Measurements from ENCODE around the gene ERC1. TPM values are rescaled to one million over a fixed set of nuclear protein-coding genes. Genes with fewer than 3 reads are reported as not detected.
A peak's percentile ranks its signal among the peaks of the same experiment; 100 is the strongest.

ERC1 gene
- total RNA-seq, 4 donors from 2014 or later: 50.0 to 88.1 (median 59.7) TPM

DNA sequence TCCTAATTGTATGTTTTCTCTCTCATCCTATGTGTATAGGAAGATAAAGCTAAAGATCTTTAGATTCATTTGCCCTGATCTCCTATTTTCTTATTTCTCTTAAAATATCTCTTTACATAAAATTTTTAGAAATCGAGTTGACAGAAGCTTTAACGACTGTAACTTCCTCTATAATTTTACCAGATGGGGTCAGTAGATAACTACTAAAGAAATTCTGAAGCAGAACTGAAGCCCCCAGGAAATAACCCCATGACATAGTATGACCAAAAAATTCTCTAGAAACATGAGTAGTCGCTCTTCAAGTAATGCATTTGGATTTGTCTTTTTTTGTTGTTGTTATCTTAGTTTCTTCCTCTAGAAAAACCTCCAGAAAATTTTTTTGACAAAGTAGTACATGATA is 288.0 kb downstream of the ERC1 start:
- 57% methylated on average over 3 of the region's 3 CpGs for WGBS
- no peak for DNase-seq (ENCODE audit: extremely low spot score)
- intact Hi-C loops (cut with DNase I): no loop called here
- H3K36me3 ChIP-seq: no peaks in the 10 kb centered on the region
- no peaks in the 10 kb centered on the region for H3K9me3 ChIP-seq
- H3K4me1 ChIP-seq: peaks cover 6 to 28% (median 23%) of the 10 kb centered on the region in 4 donors
- no peak overlapping the region for H3K27ac ChIP-seq (replicated peaks in 1 of 4)
- no peak overlapping the region for H3K4me3 ChIP-seq
- TF ChIP-seq CTCF (IDR thresholded peaks at IDR 0.05) (peak in 2 of 3 experiments; percentile 6 to 7), EP300 (IDR thresholded peaks at IDR 0.05) (no peak), POLR2A (IDR thresholded peaks at IDR 0.05; ENCODE audit: low read depth) (no peak), POLR2AphosphoS5 (IDR thresholded peaks at IDR 0.05) (no peak)
- no peaks in the 10 kb centered on the region for H3K27me3 ChIP-seq

DNA sequence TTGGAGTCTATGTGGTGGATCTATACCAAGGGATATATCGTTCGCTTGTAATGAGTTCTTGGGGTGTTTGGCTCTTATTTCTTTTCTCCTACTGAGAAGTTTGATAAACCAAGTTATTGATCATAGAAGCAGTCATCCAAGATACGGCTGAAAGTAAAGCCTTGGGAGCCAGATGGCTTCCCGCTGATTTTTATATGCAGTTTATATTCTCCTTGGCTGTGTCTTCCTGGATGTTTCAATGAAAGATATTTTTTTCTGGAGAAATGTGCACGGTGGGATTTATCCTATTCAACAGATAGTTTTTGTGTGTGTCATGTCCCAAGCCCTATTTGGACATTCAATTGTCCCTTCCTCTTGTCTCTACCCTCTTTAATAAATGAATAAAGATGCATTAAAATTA is 289.0 kb downstream of the ERC1 start:
- no peak for DNase-seq (ENCODE audit: extremely low spot score)
- Histone ChIP-seq H3K4me3 (no peak overlapping the region), H3K27me3 (no peaks in the 10 kb centered on the region), H3K4me1 (peaks cover 6 to 28% (median 23%) of the 10 kb centered on the region in 4 donors), H3K36me3 (no peaks in the 10 kb centered on the region), H3K27ac (replicated peaks in 1 of 4) (no peak overlapping the region), H3K9me3 (no peaks in the 10 kb centered on the region)
- no peak for TF ChIP-seq CTCF (IDR thresholded peaks at IDR 0.05)
- TF ChIP-seq POLR2AphosphoS5 (IDR thresholded peaks at IDR 0.05): no peak
- no peak for TF ChIP-seq EP300 (IDR thresholded peaks at IDR 0.05)
- TF ChIP-seq POLR2A (IDR thresholded peaks at IDR 0.05; ENCODE audit: low read depth): no peak
- intact Hi-C loops (cut with DNase I): no loop called here
- WGBS: 95% methylated on average over 5 of the region's 5 CpGs

DNA sequence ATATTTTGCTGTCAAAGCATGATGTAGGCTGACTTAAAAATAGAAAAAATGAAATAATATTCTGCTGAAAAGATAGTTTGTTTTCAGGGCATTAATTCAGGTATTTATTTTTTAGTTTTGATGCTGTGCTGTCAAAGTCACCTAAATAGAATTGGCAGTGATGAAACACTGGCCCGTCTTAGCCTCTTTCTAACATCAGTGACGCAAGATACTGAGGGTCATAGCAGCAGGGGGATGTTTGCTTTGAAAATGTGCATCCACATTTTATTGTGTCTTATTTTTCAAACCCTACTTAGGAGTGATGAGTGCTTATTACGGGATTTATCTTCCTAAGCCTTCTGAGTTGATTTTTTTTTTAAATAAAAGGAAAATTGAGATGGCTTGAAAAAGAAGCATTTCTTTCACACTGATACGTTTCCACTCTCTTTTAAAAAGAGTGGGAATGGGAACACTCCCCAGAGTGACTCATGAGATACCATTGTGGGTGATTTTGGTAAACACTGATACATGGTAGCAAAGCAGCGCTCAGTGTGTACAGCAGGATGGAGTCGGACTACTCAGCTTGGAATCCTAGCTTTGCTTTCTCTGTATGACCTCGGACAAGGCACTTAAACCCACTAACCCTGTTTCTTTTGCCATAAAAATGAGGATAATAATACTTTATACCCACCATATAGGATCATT is 290.8 kb downstream of the ERC1 start:
- H3K27ac ChIP-seq (replicated peaks in 1 of 4): peak overlapping the region; percentile 18 to 61 (median 44)
- WGBS: 68% methylated on average over 7 of the region's 7 CpGs
- no peaks in the 10 kb centered on the region for H3K36me3 ChIP-seq
- DNase-seq (ENCODE audit: extremely low spot score): no peak
- no peaks in the 10 kb centered on the region for H3K9me3 ChIP-seq
- H3K4me3 ChIP-seq: no peak overlapping the region
- intact Hi-C loops (cut with DNase I): no loop called here
- H3K27me3 ChIP-seq: no peaks in the 10 kb centered on the region
- no peak for TF ChIP-seq CTCF (IDR thresholded peaks at IDR 0.05)
- no peak for TF ChIP-seq POLR2AphosphoS5 (IDR thresholded peaks at IDR 0.05)
- TF ChIP-seq EP300 (IDR thresholded peaks at IDR 0.05): no peak
- peaks cover 6 to 28% (median 23%) of the 10 kb centered on the region in 4 donors for H3K4me1 ChIP-seq

GRCh38 chr12:1282670-1283315 is 291.8 kb downstream of the ERC1 start:
- no peaks in the 10 kb centered on the region for H3K27me3 ChIP-seq
- no peaks in the 10 kb centered on the region for H3K36me3 ChIP-seq
- peaks cover 6 to 28% (median 23%) of the 10 kb centered on the region in 4 donors for H3K4me1 ChIP-seq
- H3K27ac ChIP-seq (replicated peaks in 1 of 4): peak overlapping the region; percentile 38 to 61 (median 54)
- TF ChIP-seq POLR2A (IDR thresholded peaks at IDR 0.05; ENCODE audit: low read depth) (no peak), EP300 (IDR thresholded peaks at IDR 0.05) (no peak), POLR2AphosphoS5 (IDR thresholded peaks at IDR 0.05) (no peak), CTCF (IDR thresholded peaks at IDR 0.05) (no peak)
- no peaks in the 10 kb centered on the region for H3K9me3 ChIP-seq
- WGBS: 46% methylated on average over 5 of the region's 5 CpGs
- DNase-seq (ENCODE audit: extremely low spot score): peak; percentile 92
- intact Hi-C loops (cut with DNase I): no loop called here
- H3K4me3 ChIP-seq: peak overlapping the region in 1 of 4 donors; percentile 12

All from esophagus muscularis mucosa (tissue), 4 donors.